ENCODE measurements around the gene WNT11.

WNT11 gene

GRCh38 chr11:76206327-76207081 is at the start of gene WNT11:
TSS of gene WNT11 (minus strand) at chr11:76206502. CDS start at chr11:76206407, 95 bp downstream.
- Histone ChIP-seq H3K36me3 (ENCODE audit: control insufficient read depth in 5 of 5, insufficient read depth in 5 of 5, low read length in 5 of 5) (peaks cover 0 to 33% (median 24%) of the 10 kb centered on the region in 5 donors), H3K9me3 (ENCODE audit: control insufficient read depth in 5 of 5, low read length in 5 of 5) (no peaks in the 10 kb centered on the region), H3K4me1 (ENCODE audit: control insufficient read depth in 5 of 5, insufficient read depth in 5 of 5, low read length in 5 of 5) (peaks cover 4 to 78% (median 66%) of the 10 kb centered on the region in 5 donors), H3K27me3 (ENCODE audit: control insufficient read depth in 5 of 5, insufficient read depth in 4 of 5, low read length in 5 of 5) (peaks cover 0 to 4% (median under 1%) of the 10 kb centered on the region in 5 donors), H3K4me3 (ENCODE audit: low read depth in 1 of 5, low read length in 5 of 5) (peak within 1 kb of the TSS; percentile 79 to 86 (median 80)), H3K27ac (ENCODE audit: low read depth, low read length) (peak within 1 kb of the TSS; percentile 54), H3K9ac (ENCODE audit: low read length in 5 of 5) (peak within 1 kb of the TSS; percentile 38 to 73 (median 53))

- H3K4me3 ChIP-seq (ENCODE audit: low read depth in 1 of 5, low read length in 5 of 5): no peak overlapping the region
These were observed 47.1 kb upstream of the WNT11 start for GRCh38 chr11:76253416-76253815.

GRCh38 chr11:76252631-76253070 is 46.3 kb upstream of the WNT11 start:
- no peaks in the 10 kb centered on the region for H3K27me3 ChIP-seq (ENCODE audit: control insufficient read depth in 5 of 5, insufficient read depth in 4 of 5, low read length in 5 of 5)
- H3K9ac ChIP-seq (ENCODE audit: low read length in 5 of 5): no peak overlapping the region
- H3K9me3 ChIP-seq (ENCODE audit: control insufficient read depth in 5 of 5, low read length in 5 of 5): peaks cover 0 to 8% (median 0%) of the 10 kb centered on the region in 5 donors
- no peak overlapping the region for H3K27ac ChIP-seq (ENCODE audit: low read depth, low read length)
- H3K4me3 ChIP-seq (ENCODE audit: low read depth in 1 of 5, low read length in 5 of 5): no peak overlapping the region
- H3K36me3 ChIP-seq (ENCODE audit: control insufficient read depth in 5 of 5, insufficient read depth in 5 of 5, low read length in 5 of 5): no peaks in the 10 kb centered on the region
- H3K4me1 ChIP-seq (ENCODE audit: control insufficient read depth in 5 of 5, insufficient read depth in 5 of 5, low read length in 5 of 5): peaks cover 0 to 18% (median 14%) of the 10 kb centered on the region in 5 donors

More at GRCh38 chr11:76253416-76253815, 47.1 kb upstream of the WNT11 start:
- peaks cover 0 to 18% (median 14%) of the 10 kb centered on the region in 5 donors for H3K4me1 ChIP-seq (ENCODE audit: control insufficient read depth in 5 of 5, insufficient read depth in 5 of 5, low read length in 5 of 5)
- no peak overlapping the region for H3K27ac ChIP-seq (ENCODE audit: low read depth, low read length)
- no peaks in the 10 kb centered on the region for H3K27me3 ChIP-seq (ENCODE audit: control insufficient read depth in 5 of 5, insufficient read depth in 4 of 5, low read length in 5 of 5)
- no peaks in the 10 kb centered on the region for H3K36me3 ChIP-seq (ENCODE audit: control insufficient read depth in 5 of 5, insufficient read depth in 5 of 5, low read length in 5 of 5)
- H3K9me3 ChIP-seq (ENCODE audit: control insufficient read depth in 5 of 5, low read length in 5 of 5): peaks cover 0 to 8% (median 0%) of the 10 kb centered on the region in 5 donors
- no peak overlapping the region for H3K9ac ChIP-seq (ENCODE audit: low read length in 5 of 5)

GRCh38 chr11:76251576-76251975 is 45.3 kb upstream of the WNT11 start:
- peaks cover 0 to 8% (median 0%) of the 10 kb centered on the region in 5 donors for H3K9me3 ChIP-seq (ENCODE audit: control insufficient read depth in 5 of 5, low read length in 5 of 5)
- H3K27ac ChIP-seq (ENCODE audit: low read depth, low read length): no peak overlapping the region
- H3K36me3 ChIP-seq (ENCODE audit: control insufficient read depth in 5 of 5, insufficient read depth in 5 of 5, low read length in 5 of 5): no peaks in the 10 kb centered on the region

GRCh38 chr11:76251226-76251575 is 44.9 kb upstream of the WNT11 start:
- Histone ChIP-seq H3K36me3 (ENCODE audit: control insufficient read depth in 5 of 5, insufficient read depth in 5 of 5, low read length in 5 of 5) (no peaks in the 10 kb centered on the region), H3K9me3 (ENCODE audit: control insufficient read depth in 5 of 5, low read length in 5 of 5) (peaks cover 0 to 8% (median 0%) of the 10 kb centered on the region in 5 donors), H3K4me3 (ENCODE audit: low read depth in 1 of 5, low read length in 5 of 5) (no peak overlapping the region), H3K27me3 (ENCODE audit: control insufficient read depth in 5 of 5, insufficient read depth in 4 of 5, low read length in 5 of 5) (no peaks in the 10 kb centered on the region), H3K4me1 (ENCODE audit: control insufficient read depth in 5 of 5, insufficient read depth in 5 of 5, low read length in 5 of 5) (peaks cover 0 to 18% (median 14%) of the 10 kb centered on the region in 5 donors), H3K27ac (ENCODE audit: low read depth, low read length) (no peak overlapping the region), H3K9ac (ENCODE audit: low read length in 5 of 5) (peak overlapping the region in 1 of 5 donors; percentile 42)

More at GRCh38 chr11:76251576-76251975, 45.3 kb upstream of the WNT11 start:
- Histone ChIP-seq H3K27me3 (ENCODE audit: control insufficient read depth in 5 of 5, insufficient read depth in 4 of 5, low read length in 5 of 5) (no peaks in the 10 kb centered on the region), H3K9ac (ENCODE audit: low read length in 5 of 5) (peak overlapping the region in 1 of 5 donors; percentile 42), H3K4me3 (ENCODE audit: low read depth in 1 of 5, low read length in 5 of 5) (no peak overlapping the region), H3K4me1 (ENCODE audit: control insufficient read depth in 5 of 5, insufficient read depth in 5 of 5, low read length in 5 of 5) (peaks cover 0 to 18% (median 14%) of the 10 kb centered on the region in 5 donors)

- H3K36me3 ChIP-seq (ENCODE audit: control insufficient read depth in 5 of 5, insufficient read depth in 5 of 5, low read length in 5 of 5): no peaks in the 10 kb centered on the region
- H3K9me3 ChIP-seq (ENCODE audit: control insufficient read depth in 5 of 5, low read length in 5 of 5): peaks cover 0 to 8% (median 0%) of the 10 kb centered on the region in 5 donors
- no peaks in the 10 kb centered on the region for H3K27me3 ChIP-seq (ENCODE audit: control insufficient read depth in 5 of 5, insufficient read depth in 4 of 5, low read length in 5 of 5)
- H3K4me1 ChIP-seq (ENCODE audit: control insufficient read depth in 5 of 5, insufficient read depth in 5 of 5, low read length in 5 of 5): peaks cover 0 to 18% (median 14%) of the 10 kb centered on the region in 5 donors
- no peak overlapping the region for H3K9ac ChIP-seq (ENCODE audit: low read length in 5 of 5)
- H3K27ac ChIP-seq (ENCODE audit: low read depth, low read length): no peak overlapping the region
- peak overlapping the region in 1 of 5 donors; percentile 6 for H3K4me3 ChIP-seq (ENCODE audit: low read depth in 1 of 5, low read length in 5 of 5)
These were observed 44.4 kb upstream of the WNT11 start for GRCh38 chr11:76250520-76251225.

- Histone ChIP-seq H3K27me3 (ENCODE audit: control insufficient read depth in 5 of 5, insufficient read depth in 4 of 5, low read length in 5 of 5) (no peaks in the 10 kb centered on the region), H3K9ac (ENCODE audit: low read length in 5 of 5) (no peak overlapping the region), H3K9me3 (ENCODE audit: control insufficient read depth in 5 of 5, low read length in 5 of 5) (peaks cover 0 to 8% (median 0%) of the 10 kb centered on the region in 5 donors), H3K4me1 (ENCODE audit: control insufficient read depth in 5 of 5, insufficient read depth in 5 of 5, low read length in 5 of 5) (peaks cover 0 to 18% (median 14%) of the 10 kb centered on the region in 5 donors), H3K36me3 (ENCODE audit: control insufficient read depth in 5 of 5, insufficient read depth in 5 of 5, low read length in 5 of 5) (no peaks in the 10 kb centered on the region), H3K4me3 (ENCODE audit: low read depth in 1 of 5, low read length in 5 of 5) (no peak overlapping the region), H3K27ac (ENCODE audit: low read depth, low read length) (no peak overlapping the region)
These were observed 43.0 kb upstream of the WNT11 start for GRCh38 chr11:76249195-76249741.

GRCh38 chr11:76248210-76248609 is 41.9 kb upstream of the WNT11 start:
- Histone ChIP-seq H3K9me3 (ENCODE audit: control insufficient read depth in 5 of 5, low read length in 5 of 5) (peaks cover 0 to 8% (median 0%) of the 10 kb centered on the region in 5 donors), H3K4me3 (ENCODE audit: low read depth in 1 of 5, low read length in 5 of 5) (no peak overlapping the region), H3K9ac (ENCODE audit: low read length in 5 of 5) (no peak overlapping the region), H3K27ac (ENCODE audit: low read depth, low read length) (no peak overlapping the region), H3K4me1 (ENCODE audit: control insufficient read depth in 5 of 5, insufficient read depth in 5 of 5, low read length in 5 of 5) (peaks cover 0 to 18% (median 14%) of the 10 kb centered on the region in 5 donors), H3K36me3 (ENCODE audit: control insufficient read depth in 5 of 5, insufficient read depth in 5 of 5, low read length in 5 of 5) (no peaks in the 10 kb centered on the region), H3K27me3 (ENCODE audit: control insufficient read depth in 5 of 5, insufficient read depth in 4 of 5, low read length in 5 of 5) (peaks cover 0 to 2% (median 0%) of the 10 kb centered on the region in 5 donors)

- Histone ChIP-seq H3K36me3 (ENCODE audit: control insufficient read depth in 5 of 5, insufficient read depth in 5 of 5, low read length in 5 of 5) (no peaks in the 10 kb centered on the region), H3K27me3 (ENCODE audit: control insufficient read depth in 5 of 5, insufficient read depth in 4 of 5, low read length in 5 of 5) (peaks cover 0 to 6% (median 2%) of the 10 kb centered on the region in 5 donors), H3K4me1 (ENCODE audit: control insufficient read depth in 5 of 5, insufficient read depth in 5 of 5, low read length in 5 of 5) (peaks cover 0 to 18% (median 14%) of the 10 kb centered on the region in 5 donors), H3K27ac (ENCODE audit: low read depth, low read length) (no peak overlapping the region), H3K9me3 (ENCODE audit: control insufficient read depth in 5 of 5, low read length in 5 of 5) (peaks cover 0 to 8% (median 0%) of the 10 kb centered on the region in 5 donors), H3K9ac (ENCODE audit: low read length in 5 of 5) (no peak overlapping the region), H3K4me3 (ENCODE audit: low read depth in 1 of 5, low read length in 5 of 5) (no peak overlapping the region)
These were observed 40.8 kb upstream of the WNT11 start for GRCh38 chr11:76247091-76247490.

All from subcutaneous abdominal adipose tissue (tissue), 5 donors.